Activated CD4-positive, CD25-positive, alpha-beta regulatory T cell treated with anti-CD3 and anti-CD28 coated beads, Interleukin-2, amount 50 U/mL, for 72 hours (primary cell): ENCODE results near the gene MACROD1.

Source experiments
- DNase-seq: peaks from one replicate; pipeline ENCODE4 v3.0.0; 2021

The MACROD1 gene

GRCh38 chr11:64027651-64028397 lies 138.1 kb downstream of the MACROD1 start:
- no peak for DNase-seq

DNA sequence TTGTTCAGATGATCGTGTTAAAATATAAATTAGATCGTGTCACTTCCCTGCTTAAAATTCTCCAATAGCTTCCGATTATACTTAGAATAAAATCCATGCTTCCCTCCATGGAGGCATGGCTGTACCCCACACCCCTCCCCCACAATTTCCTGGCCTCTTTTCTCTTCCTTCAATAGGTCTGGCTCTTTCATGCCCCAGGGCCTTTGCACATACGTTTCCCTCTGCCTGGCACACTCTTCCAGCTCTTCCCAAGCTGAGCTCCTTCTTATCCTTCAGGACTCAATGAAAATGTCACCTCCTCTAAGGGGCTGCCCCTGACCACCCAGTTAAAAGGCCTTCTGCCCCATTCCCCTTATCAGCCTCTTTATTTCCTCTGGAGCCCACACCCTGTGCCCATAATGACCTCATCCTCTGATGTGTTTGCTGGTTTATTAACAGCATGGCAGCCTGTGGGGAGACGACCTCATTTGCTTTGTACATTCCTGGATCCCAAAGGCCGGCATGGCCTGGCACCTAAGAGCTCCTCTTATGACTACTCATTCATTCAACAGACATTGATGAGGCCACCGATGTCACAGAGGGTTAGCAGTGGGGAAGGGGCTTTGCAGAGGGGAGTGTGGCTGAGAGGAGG lies 139.2 kb downstream of the MACROD1 start:
- DNase-seq: no peak

- no peak for DNase-seq
Measured at GRCh38 chr11:64025205-64025604, 140.7 kb downstream of the MACROD1 start.

- no peak for DNase-seq
Measured at GRCh38 chr11:64023712-64024710, 141.9 kb downstream of the MACROD1 start.

- no peak for DNase-seq
Measured at GRCh38 chr11:64022125-64022784, 143.7 kb downstream of the MACROD1 start.

DNA sequence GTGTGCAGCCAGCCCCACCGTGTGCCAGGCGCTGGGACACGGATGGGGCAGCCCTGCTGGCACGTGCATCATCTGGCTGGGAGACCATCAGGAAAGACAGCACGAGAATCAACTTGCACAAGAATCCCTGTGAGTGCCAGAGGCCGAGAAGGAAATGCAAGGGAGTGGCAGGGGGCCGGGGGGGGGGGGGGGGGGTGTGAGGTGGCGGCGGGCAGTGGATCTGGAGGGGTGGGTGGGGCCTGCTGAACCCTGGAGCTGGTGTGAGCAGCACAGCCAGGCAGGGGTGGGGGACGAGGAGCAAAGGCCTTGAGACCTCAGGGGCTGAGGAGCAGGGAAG lies 144.2 kb downstream of the MACROD1 start:
- DNase-seq: no peak

DNA sequence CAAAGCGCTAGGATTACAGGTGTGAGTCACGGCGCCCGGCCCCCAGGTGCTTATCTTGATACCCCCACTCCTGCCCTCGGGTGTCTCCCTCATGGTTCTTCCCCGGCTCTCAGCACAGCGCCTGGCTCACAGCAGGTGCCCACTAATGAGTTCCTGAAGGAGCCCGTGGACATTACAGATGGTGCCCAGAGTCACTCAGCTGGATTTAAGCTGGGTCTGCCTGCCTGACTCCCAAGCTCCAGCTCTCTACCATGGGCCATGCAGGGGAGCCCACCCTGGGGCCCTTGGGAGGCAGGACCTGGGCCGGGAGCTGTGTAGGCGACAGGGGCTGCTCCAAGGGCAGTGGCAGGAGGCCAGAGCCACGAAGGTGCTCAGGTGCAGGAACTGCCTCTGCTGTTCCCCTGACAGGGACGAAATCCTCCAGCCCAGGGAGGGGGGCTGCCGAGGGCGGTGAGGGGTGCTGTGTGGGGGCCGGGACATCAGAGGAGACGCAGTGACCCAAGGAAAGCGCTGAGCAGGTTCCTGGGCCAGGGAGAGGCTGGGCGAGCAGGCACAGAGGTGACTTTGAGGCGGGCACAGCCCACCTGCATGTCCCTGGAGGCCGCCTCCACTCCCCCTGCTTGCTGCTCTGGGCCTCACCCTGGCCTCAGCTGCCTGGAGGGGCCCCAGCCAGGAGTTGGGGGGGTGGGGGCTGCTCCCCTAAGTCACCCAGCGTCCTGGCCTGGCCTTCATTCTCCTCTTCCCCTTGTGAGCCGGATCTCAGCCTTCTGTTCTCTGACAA lies 144.7 kb downstream of the MACROD1 start:
- DNase-seq: no peak

DNA sequence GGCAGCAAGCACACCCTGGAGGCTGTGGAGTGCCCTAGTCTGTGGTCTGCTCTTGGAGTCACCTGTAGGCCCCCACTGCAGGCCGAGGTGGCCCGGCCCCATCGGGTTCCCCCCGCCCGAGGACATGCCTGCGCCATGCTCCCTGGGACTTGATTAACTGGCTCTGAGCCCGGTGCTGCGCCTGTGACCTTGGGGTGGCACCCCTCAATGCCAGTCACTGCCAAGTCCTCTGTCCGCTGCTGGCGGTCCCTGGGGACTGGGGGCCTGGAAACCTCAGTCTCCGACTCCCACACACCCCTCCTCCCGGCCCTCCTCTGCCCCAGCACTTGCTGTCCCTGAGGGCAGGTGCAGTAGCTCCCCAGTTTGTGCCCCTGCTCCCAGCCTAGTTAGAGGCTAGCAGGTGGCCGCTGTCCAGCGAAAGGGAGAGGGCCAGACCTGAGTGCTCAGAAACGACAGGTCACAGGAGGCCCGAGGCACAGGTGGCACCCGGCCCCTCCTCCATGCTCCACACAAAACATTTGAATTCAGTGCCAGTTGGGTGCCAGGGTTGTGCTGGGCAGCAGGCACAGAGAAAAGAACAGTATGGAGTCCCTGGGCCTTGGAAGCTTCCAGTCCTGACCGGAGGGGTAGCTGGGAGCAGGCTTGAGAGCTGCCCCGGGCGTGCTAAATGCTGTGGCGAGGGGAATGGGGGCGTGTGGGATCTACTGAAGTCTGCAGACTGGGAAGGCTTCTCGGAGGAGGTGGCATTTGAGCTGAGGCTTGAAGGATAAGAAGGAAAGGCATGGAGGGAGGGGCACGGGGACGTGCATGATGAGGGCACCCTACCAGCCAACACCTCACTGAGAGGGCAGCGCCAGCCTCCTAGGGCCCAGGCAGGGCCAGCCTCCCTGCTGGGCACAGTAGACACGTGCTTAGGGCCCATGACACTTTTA lies 146.5 kb downstream of the MACROD1 start:
- DNase-seq: no peak

DNA sequence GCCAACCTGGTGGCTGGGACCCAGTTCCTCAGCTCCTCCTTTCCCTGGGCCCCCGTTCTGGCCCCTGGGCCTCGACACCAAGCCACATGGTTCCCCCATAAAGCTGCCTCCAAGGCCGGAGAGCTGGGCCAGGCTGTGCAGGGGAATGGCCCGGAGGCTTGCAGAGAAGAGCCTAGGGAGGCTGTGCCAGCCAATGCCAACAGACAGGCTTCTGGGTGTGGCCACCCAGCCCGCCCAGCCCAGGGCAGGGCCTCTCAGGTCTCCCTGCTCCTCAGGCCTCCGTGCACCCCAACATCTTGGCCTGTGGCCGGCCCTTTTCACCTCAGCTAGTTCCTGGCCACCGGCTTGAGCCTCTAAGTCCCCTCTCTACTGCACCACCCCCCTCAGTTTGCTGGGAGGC lies 147.6 kb downstream of the MACROD1 start:
- DNase-seq: no peak

- no peak for DNase-seq
Measured at GRCh38 chr11:64017945-64018224, 148.0 kb downstream of the MACROD1 start.

DNA sequence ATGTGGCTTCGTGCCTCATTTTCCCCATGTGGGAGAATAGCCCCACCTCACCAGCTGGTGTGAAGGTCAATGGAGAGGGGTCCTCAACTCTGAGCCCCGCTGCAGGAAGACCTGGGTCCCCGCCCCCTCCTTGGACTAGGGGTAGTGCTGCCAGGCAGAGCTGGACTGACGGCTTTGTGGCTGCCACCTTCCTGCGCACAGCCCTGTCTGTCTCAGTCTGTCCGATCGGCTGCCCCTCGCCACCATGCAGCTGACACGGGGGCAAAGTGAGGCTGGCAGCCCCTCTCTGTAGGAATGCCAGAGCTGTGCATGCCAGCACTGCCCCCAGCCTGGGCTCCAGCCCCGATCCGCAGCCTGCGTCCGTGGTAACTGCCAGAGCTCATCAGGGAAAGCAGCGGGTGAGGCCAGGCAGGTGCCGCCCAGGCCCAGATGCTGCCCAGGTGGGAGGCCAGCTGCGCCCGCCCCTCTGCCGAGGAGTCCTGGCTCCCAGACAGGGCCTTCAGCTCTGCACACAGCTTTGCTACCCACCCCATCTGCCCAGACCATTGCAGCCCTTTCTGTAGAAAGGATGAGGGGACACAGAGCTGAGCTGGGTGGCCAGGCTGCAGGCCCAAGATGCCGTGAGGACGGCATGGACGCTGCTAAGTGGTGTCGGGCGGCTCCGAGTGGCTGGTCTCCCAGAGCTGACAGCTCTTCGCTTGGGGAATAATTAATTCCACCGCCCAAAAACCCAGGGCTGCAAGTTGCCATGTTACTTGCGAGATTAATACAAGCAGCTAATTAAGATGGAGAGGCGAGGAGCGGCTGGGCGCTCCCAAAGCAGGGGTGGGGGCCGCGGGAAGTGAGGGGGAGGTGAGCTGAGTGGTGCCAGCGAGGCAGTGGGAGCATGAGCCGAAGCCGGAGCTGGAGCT lies 149.7 kb downstream of the MACROD1 start:
- no peak for DNase-seq

DNA sequence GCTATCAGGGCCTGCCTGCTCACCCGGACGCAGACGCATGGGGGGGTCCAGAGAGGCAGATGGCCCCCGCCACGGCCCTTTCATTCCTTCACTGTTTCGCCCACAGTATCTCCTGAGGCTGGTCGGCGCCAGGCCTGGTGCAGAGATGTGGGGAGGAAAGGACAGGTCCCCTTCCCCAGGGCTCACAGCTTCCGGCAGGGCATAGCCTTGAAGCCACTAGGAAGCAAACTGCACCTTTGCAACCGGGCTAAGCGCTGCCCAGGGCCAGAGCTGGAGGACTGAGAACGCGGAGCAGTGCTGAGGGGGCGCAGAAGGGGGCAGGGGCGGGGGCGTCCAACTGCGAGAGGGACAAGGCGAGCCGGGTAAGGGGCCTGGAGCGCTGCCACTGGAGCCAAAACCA lies 150.4 kb downstream of the MACROD1 start:
- no peak for DNase-seq

DNA sequence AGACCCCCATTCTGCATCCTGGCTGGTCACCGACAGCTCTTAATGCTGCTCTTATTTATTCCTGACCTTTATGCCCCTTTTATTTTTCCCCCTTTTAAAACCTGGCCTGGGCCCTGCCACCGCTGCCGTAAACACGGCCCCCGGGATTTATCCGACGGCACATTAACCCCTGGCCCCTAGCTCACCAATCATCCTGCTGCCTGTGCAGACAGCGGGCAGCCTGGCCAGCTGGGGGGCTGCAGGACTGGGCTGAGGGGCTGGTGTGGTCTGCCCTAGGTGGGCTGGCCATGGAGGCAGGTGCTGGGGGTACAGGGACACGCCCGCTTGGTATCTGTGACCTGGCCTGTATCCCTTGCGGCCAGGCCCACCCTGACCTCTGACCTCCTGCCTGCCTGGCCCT lies 151.6 kb downstream of the MACROD1 start:
- DNase-seq: no peak

DNA sequence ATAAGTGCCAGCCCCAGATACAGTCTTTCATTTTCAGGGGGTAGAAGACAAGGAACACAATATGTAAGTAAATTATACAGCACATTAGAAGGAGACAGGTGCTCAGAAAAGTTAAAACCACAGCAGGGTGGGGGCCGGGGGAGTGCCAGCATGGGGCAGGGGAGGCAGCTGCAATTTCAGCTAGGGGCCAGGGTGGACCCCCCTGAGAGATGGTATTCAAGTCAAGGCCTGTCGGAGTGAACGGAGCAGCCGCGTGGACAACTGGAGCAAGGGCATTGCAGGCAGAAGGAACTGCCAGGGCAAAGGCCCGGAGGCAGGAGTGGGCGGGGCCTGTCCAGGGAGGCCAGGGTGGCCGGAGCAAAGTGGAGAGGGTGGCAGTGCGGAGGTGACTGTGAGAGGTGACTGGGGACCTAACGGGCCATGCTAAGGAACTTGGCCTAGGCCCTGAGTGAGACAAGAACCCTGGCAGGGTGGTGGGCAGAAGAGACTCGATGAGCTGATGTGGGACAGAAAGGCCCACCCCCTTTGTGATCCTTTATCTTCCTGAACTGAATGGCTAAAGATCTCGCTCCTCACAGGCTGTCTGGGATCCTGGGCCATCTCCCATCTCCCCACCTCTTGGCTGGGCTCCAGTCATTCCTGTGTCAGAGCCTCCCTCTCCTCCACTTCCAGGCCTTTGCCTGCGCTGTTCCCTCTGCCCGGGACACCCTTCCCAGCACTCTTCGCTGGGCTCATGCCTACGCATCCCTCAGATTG lies 152.6 kb downstream of the MACROD1 start:
- no peak for DNase-seq

DNA sequence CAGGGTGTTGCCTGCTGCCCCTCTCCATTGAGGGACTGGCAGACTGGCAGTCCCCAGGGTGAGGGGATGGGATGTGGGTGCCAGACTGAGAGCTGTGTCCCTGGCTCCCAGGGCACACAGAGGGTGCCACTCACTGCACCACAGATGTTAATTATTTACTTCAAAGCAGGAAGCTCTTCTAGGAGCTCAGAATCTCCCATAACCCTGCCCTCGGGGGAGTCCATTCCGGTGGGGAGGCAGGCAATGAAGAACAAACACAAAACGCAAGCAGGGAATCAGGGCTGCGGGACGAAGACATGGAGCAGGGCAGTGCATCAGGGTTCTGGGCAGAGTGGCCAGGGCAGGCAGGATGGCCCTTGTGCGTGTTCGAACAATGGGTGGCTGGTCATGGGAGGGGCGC lies 154.5 kb downstream of the MACROD1 start:
- DNase-seq: no peak

- no peak for DNase-seq
Measured at GRCh38 chr11:64010783-64011182, 155.1 kb downstream of the MACROD1 start.

DNA sequence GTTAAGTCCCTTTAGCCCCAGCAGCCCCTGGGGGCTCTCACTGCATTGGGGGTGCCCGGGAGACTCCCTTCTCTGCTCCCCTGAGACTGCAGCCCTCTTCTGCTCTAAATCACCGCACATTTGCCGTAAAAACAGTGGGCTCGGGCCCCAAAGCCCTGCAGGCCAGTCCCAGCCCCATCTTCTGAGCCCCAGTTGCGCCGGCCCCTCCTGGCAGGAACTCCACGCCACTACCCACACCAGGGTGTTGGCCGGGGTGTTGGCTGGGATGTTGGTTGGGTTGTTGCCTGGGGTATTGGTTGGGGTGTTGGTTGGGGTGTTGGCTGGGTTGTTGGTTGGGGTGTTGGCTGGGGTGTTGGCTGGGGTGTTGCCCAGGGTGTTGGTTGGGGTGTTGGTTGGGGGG lies 156.2 kb downstream of the MACROD1 start:
- no peak for DNase-seq

- no peak for DNase-seq
Measured at GRCh38 chr11:64008914-64009633, 156.8 kb downstream of the MACROD1 start.
